ENCODE data around the gene RNFT2. TPM values are rescaled to one million over a fixed set of nuclear protein-coding genes. Genes with fewer than 3 reads are reported as not detected.
"Not testable (repeated sequence)": the region's sequence is repeated elsewhere in the genome, so short reads cannot be mapped to it uniquely, and the experiment has no call there.

Gene RNFT2
- polyA plus RNA-seq, 6 donors from 2014 or later, result 1.4 to 3.5 (median 2.5) TPM

GRCh38 chr12:116736962-116737773, 947 bp upstream of the RNFT2 start:
- Mint-ChIP-seq H3K27ac (peak overlapping the region; percentile 68 to 96 (median 92)), H3K27me3 (no peaks in the 10 kb centered on the region), H3K9me3 (no peaks in the 10 kb centered on the region), H3K4me1 (peaks cover 37 to 50% (median 38%) of the 10 kb centered on the region in 3 donors), H3K4me3 (peak overlapping the region; percentile 90 to 98 (median 94)), H3K36me3 (peaks cover 8 to 13% of the 10 kb centered on the region in 2 donors)
- no peak for ATAC-seq (ENCODE audit: low read depth in 2 of 2)
- no peak for DNase-seq

- DNase-seq (no peak), ATAC-seq (ENCODE audit: low read depth in 2 of 2) (no peak)
- Mint-ChIP-seq H3K36me3 (peaks cover 3 to 9% of the 10 kb centered on the region in 2 donors), H3K4me1 (peaks cover 29 to 44% (median 34%) of the 10 kb centered on the region in 3 donors), H3K27me3 (no peaks in the 10 kb centered on the region), H3K4me3 (peak overlapping the region in 5 of 8 donors; percentile 0 to 99 (median 93)), H3K9me3 (no peaks in the 10 kb centered on the region), H3K27ac (peak overlapping the region in 1 of 6 donors; percentile 76)
These were observed 1.3 kb downstream of the RNFT2 start for GRCh38 chr12:116739381-116739887.

- DNase-seq; H3K27me3 Mint-ChIP-seq; H3K36me3 Mint-ChIP-seq; ATAC-seq (ENCODE audit: low read depth in 2 of 2); H3K4me3 Mint-ChIP-seq; H3K9me3 Mint-ChIP-seq; H3K27ac Mint-ChIP-seq: not testable (repeated sequence)
- H3K4me1 Mint-ChIP-seq, result peaks cover 6 to 14% (median 11%) of the 10 kb centered on the region in 3 donors
These were observed 4.7 kb downstream of the RNFT2 start for GRCh38 chr12:116742787-116743186.

- H3K27ac Mint-ChIP-seq, result no peak overlapping the region
- no peak overlapping the region for H3K4me3 Mint-ChIP-seq
- no peaks in the 10 kb centered on the region for H3K36me3 Mint-ChIP-seq
- no peak for ATAC-seq (ENCODE audit: low read depth in 2 of 2)
- H3K4me1 Mint-ChIP-seq, result no peaks in the 10 kb centered on the region
- no peaks in the 10 kb centered on the region for H3K9me3 Mint-ChIP-seq
- DNase-seq, result no peak
- H3K27me3 Mint-ChIP-seq, result no peaks in the 10 kb centered on the region
These were observed 6.7 kb downstream of the RNFT2 start for GRCh38 chr12:116744766-116745165.

GRCh38 chr12:116745554-116745953, 7.4 kb downstream of the RNFT2 start:
- no peaks in the 10 kb centered on the region for H3K4me1 Mint-ChIP-seq
- DNase-seq (no peak), ATAC-seq (ENCODE audit: low read depth in 2 of 2) (no peak)
- H3K27ac Mint-ChIP-seq, result no peak overlapping the region
- no peaks in the 10 kb centered on the region for H3K36me3 Mint-ChIP-seq
- H3K9me3 Mint-ChIP-seq, result no peaks in the 10 kb centered on the region
- no peak overlapping the region for H3K4me3 Mint-ChIP-seq
- no peaks in the 10 kb centered on the region for H3K27me3 Mint-ChIP-seq

- H3K4me3 Mint-ChIP-seq, result no peak overlapping the region
- no peak for DNase-seq
- H3K27ac Mint-ChIP-seq, result no peak overlapping the region
- H3K4me1 Mint-ChIP-seq, result no peaks in the 10 kb centered on the region
- peaks cover 0 to 5% (median 0%) of the 10 kb centered on the region in 7 donors for H3K9me3 Mint-ChIP-seq
- no peaks in the 10 kb centered on the region for H3K27me3 Mint-ChIP-seq
- peaks cover 12 to 14% of the 10 kb centered on the region in 2 donors for H3K36me3 Mint-ChIP-seq
- ATAC-seq (ENCODE audit: low read depth in 2 of 2), result no peak
These were observed 11.8 kb downstream of the RNFT2 start for GRCh38 chr12:116749884-116750283.

GRCh38 chr12:116750298-116750697, 12.2 kb downstream of the RNFT2 start:
- peak overlapping the region in 1 of 6 donors; percentile 58 for H3K27ac Mint-ChIP-seq
- no peaks in the 10 kb centered on the region for H3K4me1 Mint-ChIP-seq
- peaks cover 16% of the 10 kb centered on the region in 2 donors for H3K36me3 Mint-ChIP-seq
- no peak overlapping the region for H3K4me3 Mint-ChIP-seq
- no peak for ATAC-seq (ENCODE audit: low read depth in 2 of 2)
- no peaks in the 10 kb centered on the region for H3K27me3 Mint-ChIP-seq
- no peak for DNase-seq
- peaks cover 0 to 5% (median 0%) of the 10 kb centered on the region in 7 donors for H3K9me3 Mint-ChIP-seq

GRCh38 chr12:116754097-116754496, 16.0 kb downstream of the RNFT2 start:
- H3K9me3 Mint-ChIP-seq; DNase-seq; ATAC-seq (ENCODE audit: low read depth in 2 of 2); H3K27me3 Mint-ChIP-seq; H3K4me1 Mint-ChIP-seq: not testable (repeated sequence)
- Mint-ChIP-seq H3K27ac (peak overlapping the region in 2 of 6 donors; percentile 2 to 53), H3K4me3 (peak overlapping the region in 1 of 8 donors; percentile 0), H3K36me3 (peaks cover 26 to 28% of the 10 kb centered on the region in 2 donors)

- not testable (repeated sequence) for ATAC-seq (ENCODE audit: low read depth in 2 of 2); H3K9me3 Mint-ChIP-seq; H3K27me3 Mint-ChIP-seq; H3K4me3 Mint-ChIP-seq; H3K4me1 Mint-ChIP-seq; DNase-seq
- Mint-ChIP-seq H3K27ac (peak overlapping the region in 2 of 6 donors; percentile 21 to 53), H3K36me3 (peaks cover 26 to 30% of the 10 kb centered on the region in 2 donors)
These were observed 16.7 kb downstream of the RNFT2 start for GRCh38 chr12:116754783-116755182.

- ATAC-seq (ENCODE audit: low read depth in 2 of 2) (peak; percentile 40 to 47), DNase-seq (peak; percentile 39)
- Mint-ChIP-seq H3K4me3 (peak overlapping the region in 7 of 8 donors; percentile 49 to 88 (median 76)), H3K27me3 (no peaks in the 10 kb centered on the region), H3K4me1 (peaks cover 5 to 6% (median 6%) of the 10 kb centered on the region in 3 donors), H3K9me3 (no peaks in the 10 kb centered on the region), H3K27ac (peak overlapping the region in 3 of 6 donors; percentile 30 to 69 (median 44)), H3K36me3 (peaks cover 21 to 22% of the 10 kb centered on the region in 2 donors)
These were observed 21.9 kb downstream of the RNFT2 start for GRCh38 chr12:116759783-116760621.

GRCh38 chr12:116760622-116761020, 22.5 kb downstream of the RNFT2 start:
- peak overlapping the region in 4 of 8 donors; percentile 15 to 66 (median 42) for H3K4me3 Mint-ChIP-seq
- ATAC-seq (ENCODE audit: low read depth in 2 of 2) (no peak), DNase-seq (no peak)
- H3K9me3 Mint-ChIP-seq, result no peaks in the 10 kb centered on the region
- no peaks in the 10 kb centered on the region for H3K27me3 Mint-ChIP-seq
- peaks cover 16% of the 10 kb centered on the region in 2 donors for H3K36me3 Mint-ChIP-seq
- peak overlapping the region in 1 of 6 donors; percentile 19 for H3K27ac Mint-ChIP-seq
- H3K4me1 Mint-ChIP-seq, result peaks cover 5 to 6% (median 6%) of the 10 kb centered on the region in 3 donors

GRCh38 chr12:116761499-116761898, 23.4 kb downstream of the RNFT2 start:
- Mint-ChIP-seq H3K36me3 (peaks cover 9 to 15% of the 10 kb centered on the region in 2 donors), H3K4me3 (no peak overlapping the region), H3K27ac (peak overlapping the region in 1 of 6 donors; percentile 19), H3K9me3 (no peaks in the 10 kb centered on the region), H3K4me1 (peaks cover 5 to 6% (median 6%) of the 10 kb centered on the region in 3 donors), H3K27me3 (no peaks in the 10 kb centered on the region)
- ATAC-seq (ENCODE audit: low read depth in 2 of 2) (no peak), DNase-seq (no peak)

GRCh38 chr12:116765271-116765670, 27.2 kb downstream of the RNFT2 start:
- Mint-ChIP-seq H3K9me3 (no peaks in the 10 kb centered on the region), H3K36me3 (peaks cover 5 to 9% of the 10 kb centered on the region in 2 donors), H3K27ac (no peak overlapping the region), H3K4me1 (no peaks in the 10 kb centered on the region), H3K27me3 (no peaks in the 10 kb centered on the region), H3K4me3 (peak overlapping the region in 1 of 8 donors; percentile 50)
- ATAC-seq (ENCODE audit: low read depth in 2 of 2) (no peak), DNase-seq (no peak)
